Fibroblast of skin of right quadriceps (primary cell): Measurements from ENCODE around the gene MACROD1.
A peak's percentile ranks its signal among the peaks of the same experiment; 100 is the strongest.

ENCODE experiments used
- DNase-seq: peaks from one replicate; pipeline ENCODE4 v3.0.0-alpha.2; 2013

Gene MACROD1

GRCh38 chr11:64008914-64009633 lies 156.8 kb downstream of the MACROD1 start:
- no peak for DNase-seq

DNA sequence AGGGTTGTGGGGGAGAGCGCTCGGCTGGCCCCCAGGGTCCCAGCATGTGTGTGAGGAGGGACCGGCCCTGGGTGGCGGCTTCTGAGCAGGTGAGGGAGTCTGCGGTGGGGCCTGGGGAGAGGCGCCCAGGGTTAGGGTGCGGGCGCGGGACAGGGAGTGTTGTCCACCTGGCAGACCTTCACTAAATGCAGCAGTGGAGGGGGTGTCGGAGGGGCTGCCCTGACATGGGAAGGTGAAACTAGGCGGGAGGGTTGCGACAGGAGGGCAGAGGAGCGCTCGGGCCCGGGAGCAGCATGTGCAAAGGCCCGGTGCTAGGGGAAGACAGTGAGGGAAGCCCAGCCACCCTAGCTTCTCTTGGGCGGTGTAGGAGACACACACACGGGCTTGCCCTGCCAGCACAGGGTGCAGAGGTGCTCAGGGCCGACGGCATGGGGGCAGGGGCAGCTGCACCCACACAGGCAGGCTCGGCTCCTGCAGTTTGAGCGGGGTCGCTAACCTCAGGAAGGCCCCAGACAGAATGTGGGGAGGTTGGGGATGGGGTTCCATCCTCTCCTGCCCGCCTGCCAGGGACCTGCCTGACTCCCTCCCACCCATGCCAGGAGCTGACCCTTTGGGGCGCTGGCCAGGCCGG lies 157.5 kb downstream of the MACROD1 start:
- no peak for DNase-seq

DNA sequence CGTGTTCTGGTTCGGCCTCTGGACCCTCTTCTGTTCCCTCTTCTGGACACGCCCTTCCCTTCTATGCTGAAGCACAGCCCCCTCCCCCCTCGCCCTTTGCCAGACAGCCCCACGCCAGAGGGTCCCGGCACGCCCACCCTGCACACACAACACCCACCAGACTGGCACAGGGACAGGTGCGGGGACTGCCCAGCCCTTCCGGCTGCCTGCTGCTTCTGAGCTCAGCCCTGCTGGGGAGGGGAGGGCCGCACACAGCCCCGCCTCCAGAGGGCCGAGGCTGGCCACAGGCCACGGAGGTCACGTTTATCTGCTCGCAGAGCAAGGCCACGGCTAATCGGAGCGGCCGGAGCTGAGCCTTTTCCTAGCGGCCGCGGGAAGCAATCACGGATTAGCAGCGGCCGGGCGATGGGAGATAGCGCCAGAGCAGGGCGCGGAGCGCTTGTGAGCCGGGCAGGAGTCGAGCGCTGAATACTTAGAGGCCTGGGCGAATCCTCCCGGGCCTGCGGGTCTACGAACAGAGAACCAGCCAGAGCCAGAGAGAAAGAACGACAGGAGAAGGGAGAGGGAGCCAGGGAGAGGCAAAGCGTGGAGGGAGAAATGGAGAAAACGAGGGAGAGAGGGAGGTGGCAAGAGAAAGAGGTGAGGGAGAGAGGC lies 158.2 kb downstream of the MACROD1 start:
- peak; percentile 31 for DNase-seq

DNA sequence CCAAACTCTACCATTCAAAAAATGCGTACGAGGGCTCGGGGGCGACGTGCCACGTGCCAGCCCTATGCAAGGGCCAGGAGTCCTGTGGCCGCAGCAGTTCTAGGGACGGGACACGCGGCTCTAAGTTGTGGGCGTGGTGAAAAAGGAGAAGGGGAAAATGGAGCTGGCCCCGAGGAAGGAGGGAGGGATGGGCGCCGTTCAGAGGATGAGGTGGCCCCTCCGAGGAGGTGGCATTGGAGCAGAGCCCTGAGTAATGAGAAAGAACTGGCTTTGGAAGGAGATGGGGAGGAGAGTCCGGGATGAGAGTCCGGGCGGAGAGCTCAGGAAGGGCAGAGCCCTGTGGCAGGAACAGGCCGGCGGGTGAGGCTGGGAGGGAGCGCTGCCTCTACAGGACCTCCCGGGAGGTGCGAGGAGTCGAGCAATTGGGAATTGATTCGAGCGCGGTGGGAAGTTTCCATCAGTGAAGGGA lies 158.7 kb downstream of the MACROD1 start:
- DNase-seq, result peak; percentile 53

GRCh38 chr11:64006398-64006797 lies 159.5 kb downstream of the MACROD1 start:
- no peak for DNase-seq

DNA sequence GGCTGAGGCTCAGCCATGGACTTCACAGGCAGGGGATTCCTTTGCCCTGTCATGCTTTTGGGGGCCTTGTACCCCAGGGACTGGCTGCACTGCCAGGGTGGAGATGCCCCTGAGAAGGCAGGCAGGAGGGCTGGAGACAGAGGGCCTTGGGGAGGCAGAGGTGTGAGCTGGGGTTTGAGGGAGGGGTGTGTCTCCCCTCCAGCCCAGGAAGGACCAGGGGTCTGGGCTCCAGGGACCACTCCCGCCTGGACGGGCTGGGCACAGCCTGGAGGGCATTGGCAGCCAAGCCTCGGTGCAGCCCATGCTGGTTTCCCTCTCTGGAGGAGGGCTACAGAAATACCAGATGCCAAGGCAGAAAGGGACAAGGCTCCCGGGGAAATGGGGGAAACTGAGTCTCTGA lies 160.2 kb downstream of the MACROD1 start:
- no peak for DNase-seq

- DNase-seq, result peak; percentile 22
These were observed 161.3 kb downstream of the MACROD1 start for GRCh38 chr11:64004590-64004984.

DNA sequence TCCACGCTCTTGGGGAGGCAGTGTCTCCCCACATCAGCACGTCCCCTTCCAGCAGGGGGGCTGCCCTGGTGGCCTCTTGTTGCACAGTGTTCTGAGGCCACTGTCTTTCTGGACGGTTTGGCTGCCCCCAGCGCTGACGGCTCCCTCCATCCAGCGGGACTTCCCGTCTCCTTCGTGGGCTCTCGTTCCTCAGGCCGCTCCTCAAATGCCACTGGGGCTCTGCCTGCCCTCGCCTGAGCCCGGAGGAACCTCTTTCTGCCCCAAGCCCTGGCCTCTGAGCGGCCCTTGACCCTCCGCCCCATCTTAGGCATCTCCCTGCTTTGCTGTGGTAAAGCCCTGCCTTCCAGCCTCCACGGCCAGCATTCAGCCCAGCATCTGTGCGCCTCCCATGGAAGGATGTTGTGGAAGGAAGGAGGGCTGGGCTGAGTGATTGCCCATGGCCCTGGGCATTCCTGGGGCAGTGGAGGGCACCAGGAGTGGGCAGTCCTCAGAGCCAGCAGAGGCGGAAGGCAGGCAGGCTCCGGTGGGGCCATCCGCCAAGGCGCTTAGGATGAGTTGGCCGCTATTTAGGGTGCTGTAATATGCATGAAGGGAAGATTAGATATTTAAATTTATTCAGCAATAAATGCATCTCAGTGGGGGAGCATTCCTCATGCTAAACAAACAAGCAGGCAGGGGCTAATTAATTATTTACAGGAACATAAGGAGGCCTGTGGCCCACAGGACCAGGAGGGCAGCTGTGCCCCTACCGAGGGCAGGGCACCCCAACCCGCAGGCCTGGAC lies 161.9 kb downstream of the MACROD1 start:
- DNase-seq, result peak; percentile 17

GRCh38 chr11:64001484-64002420 lies 164.2 kb downstream of the MACROD1 start:
- peak; percentile 49 for DNase-seq

DNA sequence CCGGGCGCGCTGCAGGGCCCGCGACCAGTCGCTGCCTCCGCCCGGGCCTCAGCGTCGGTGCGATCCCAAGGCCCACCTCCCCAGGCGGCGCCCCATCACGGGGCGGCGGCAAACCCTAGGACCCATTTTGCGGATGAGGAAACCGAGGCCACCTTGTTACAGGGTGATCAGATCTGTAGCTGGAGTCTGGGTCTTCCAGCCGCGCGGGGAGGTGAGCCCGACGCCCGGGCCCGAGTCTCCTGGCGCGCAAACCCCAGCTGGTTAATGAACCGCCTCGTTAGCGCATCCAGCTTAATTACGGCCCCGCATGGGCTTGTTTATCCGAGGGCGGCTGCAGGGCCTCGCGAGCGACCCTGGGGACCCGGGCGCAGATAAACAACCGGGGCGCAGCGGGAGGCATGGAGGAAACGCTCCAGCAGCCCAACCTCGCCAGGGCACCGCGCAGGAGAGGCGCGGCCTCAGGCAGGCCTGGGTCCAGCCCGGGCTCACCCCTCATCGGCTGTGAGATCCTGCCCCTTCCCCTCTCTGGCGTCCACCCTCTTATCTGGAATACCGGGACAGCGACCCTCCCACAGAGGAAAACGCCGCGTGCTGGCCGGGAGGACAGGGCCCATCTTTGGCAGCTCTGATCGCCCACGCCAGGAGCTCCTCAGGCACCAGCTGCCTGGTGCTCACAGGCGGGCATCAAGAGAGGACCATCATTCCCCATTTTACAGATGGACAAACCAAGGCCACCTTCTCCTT lies 165.0 kb downstream of the MACROD1 start:
- DNase-seq, result no peak

GRCh38 chr11:64000026-64000739 lies 165.7 kb downstream of the MACROD1 start:
- peak; percentile 74 for DNase-seq

GRCh38 chr11:63999349-64000025 lies 166.4 kb downstream of the MACROD1 start:
- DNase-seq, result peak; percentile 65

DNA sequence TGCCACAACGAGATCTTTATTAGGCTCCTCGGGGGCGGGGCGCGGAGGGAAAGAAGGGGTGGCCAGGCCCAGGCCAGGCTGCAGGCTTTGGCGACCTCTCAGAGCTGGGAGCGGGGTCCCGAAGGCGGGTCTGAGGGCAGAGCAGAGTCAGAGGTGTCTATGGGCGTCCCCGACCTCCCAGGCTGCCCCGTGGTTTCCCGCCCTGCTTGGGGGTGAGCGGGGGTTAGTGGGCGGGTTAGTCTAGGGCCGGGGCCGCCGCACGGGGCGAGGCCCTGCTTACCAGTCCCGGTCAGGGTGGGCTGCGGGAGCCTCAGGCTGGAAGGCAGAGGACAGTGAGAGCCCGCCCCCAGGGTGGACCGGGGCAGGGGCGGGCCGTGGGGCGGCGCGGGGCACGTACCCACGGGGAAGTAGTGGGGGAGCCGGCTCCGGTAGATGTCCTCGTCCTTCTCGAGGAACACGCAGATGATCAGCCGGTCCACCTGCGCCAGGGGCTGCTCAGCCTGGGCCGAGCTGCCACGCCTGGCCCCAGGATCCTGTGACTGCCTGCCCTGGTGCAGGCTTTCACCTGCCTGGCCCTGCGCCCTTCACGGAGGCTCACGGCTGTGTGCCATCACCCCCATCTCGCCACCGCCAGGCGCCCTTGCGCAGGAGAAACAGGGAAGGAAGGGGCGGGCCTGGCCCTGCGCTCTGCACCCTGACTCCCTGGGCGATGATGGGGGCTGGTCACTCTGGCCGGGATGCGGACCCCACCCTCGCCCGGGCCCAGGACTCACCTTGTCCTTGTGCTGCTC lies 167.2 kb downstream of the MACROD1 start:
- DNase-seq, result no peak

GRCh38 chr11:63997801-63998337 lies 168.0 kb downstream of the MACROD1 start:
- no peak for DNase-seq

- no peak for DNase-seq
These were observed 168.7 kb downstream of the MACROD1 start for GRCh38 chr11:63997104-63997700.

- DNase-seq, result no peak
These were observed 169.4 kb downstream of the MACROD1 start for GRCh38 chr11:63996512-63996911.

DNA sequence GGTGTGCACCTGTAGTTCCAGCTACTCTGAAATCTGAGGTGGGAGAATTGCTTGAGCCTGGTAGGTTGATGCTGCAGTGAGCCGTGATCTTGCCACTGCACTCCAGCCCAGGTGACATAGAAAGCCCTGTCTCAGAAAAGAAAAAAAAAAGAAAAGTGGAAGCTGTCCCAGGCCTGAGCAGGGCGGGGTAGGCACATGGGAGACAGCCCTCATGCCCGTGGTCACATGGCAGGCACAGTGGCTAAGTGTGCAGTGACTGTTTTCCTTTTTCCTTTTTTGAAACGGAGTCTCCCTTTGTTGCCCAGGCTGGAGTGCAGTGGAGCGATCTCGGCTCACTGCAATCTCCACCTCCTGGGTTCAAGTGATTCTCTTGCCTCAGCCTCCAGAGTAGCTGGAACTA lies 171.9 kb downstream of the MACROD1 start:
- no peak for DNase-seq

DNA sequence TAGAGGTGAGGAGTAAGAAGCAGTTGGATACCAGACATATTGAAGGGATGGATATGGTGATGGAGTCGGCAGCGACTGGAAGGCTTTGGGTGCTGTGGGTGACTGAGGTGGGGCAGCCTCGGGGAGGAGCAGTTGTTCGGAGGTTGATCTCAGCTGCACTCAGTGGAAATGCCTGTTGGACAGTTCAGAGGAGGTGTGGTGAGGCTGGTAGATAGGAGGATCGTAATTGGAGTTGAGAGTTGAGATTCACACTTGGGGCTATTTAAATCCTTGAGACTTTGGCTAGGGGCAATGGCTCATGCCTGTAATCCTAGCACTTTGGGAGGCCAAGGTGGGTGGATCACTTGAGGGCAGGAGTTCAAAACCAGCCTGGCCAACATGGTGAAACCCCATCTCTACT lies 172.8 kb downstream of the MACROD1 start:
- no peak for DNase-seq
